ENCODE results near the gene SERPINE1. TPM values are rescaled to one million over a fixed set of nuclear protein-coding genes. Genes with fewer than 3 reads are reported as not detected.

SERPINE1 gene
- total RNA-seq, 1 experiment from 2014 or later: 370 TPM

GRCh38 chr7:101123703-101124068 is 3.2 kb upstream of the SERPINE1 start:
- Histone ChIP-seq H3K27ac (ENCODE audit: low read length) (peak overlapping the region; percentile 98), H3K4me1 (ENCODE audit: control insufficient read depth, insufficient read depth, low read length) (peaks cover 71% of the 10 kb centered on the region), H3K27me3 (ENCODE audit: control insufficient read depth, insufficient read depth, low read length) (no peaks in the 10 kb centered on the region), H3K4me3 (ENCODE audit: low read depth in 2 of 2, low read length in 2 of 2) (no peak overlapping the region), H3K9me3 (ENCODE audit: control insufficient read depth, insufficient read depth, low read depth, low read length) (no peaks in the 10 kb centered on the region), H3K36me3 (ENCODE audit: control insufficient read depth, insufficient read depth, low read length) (no peaks in the 10 kb centered on the region)
- BruUV-seq (replicated peaks): no TSS peak
- ATAC-seq: no peak
- in situ Hi-C loops (cut with HindIII; ENCODE audit: low pct_unique_long_range_greater_than_20kb, low sequenced_read_pairs): no loop called here
- TF ChIP-seq CTCF (IDR thresholded peaks at IDR 0.05) (no peak), POLR2AphosphoS5 (IDR thresholded peaks at IDR 0.05; ENCODE audit: low read depth, low read length) (no peak), REST (IDR thresholded peaks at IDR 0.05; ENCODE audit: insufficient read depth in 1 of 2, low read depth in 2 of 2, low read length in 1 of 2) (no peak), SIN3A (IDR thresholded peaks at IDR 0.05; ENCODE audit: borderline replicate concordance, insufficient read depth, low read depth, low read length) (no peak), TCF7L2 (IDR thresholded peaks at IDR 0.05; ENCODE audit: low read depth, low read length) (no peak)
- intact Hi-C loops (cut with micrococcal nuclease; ENCODE audit: unreplicated experiment): no loop called here
- ChIA-PET CTCF (interaction anchor here (1.2 kb wide), 1 partner anchor 20 kb away, joined by 3 read pairs; no protein-coding TSS in a partner anchor), POLR2A (interaction anchor here (0.9 to 1.1 kb wide), 3 partner anchors 9 to 29 kb away, joined by 3 read pairs; no protein-coding TSS in a partner anchor)
- no peak for DNase-seq (ENCODE audit: low read depth, low spot score)

- in situ Hi-C loops (cut with HindIII; ENCODE audit: low pct_unique_long_range_greater_than_20kb, low sequenced_read_pairs) (no loop called here), intact Hi-C loops (cut with micrococcal nuclease; ENCODE audit: unreplicated experiment) (no loop called here)
- H3K36me3 ChIP-seq (ENCODE audit: control insufficient read depth, insufficient read depth, low read length): no peaks in the 10 kb centered on the region
- H3K27me3 ChIP-seq (ENCODE audit: control insufficient read depth, insufficient read depth, low read length): no peaks in the 10 kb centered on the region
- peak; percentile 66; the same call in 1 of the 2 replicates for TF ChIP-seq TCF7L2 (IDR thresholded peaks at IDR 0.05; ENCODE audit: low read depth, low read length)
- TF ChIP-seq CTCF (IDR thresholded peaks at IDR 0.05): no peak
- peak; percentile 67 for TF ChIP-seq POLR2AphosphoS5 (IDR thresholded peaks at IDR 0.05; ENCODE audit: low read depth, low read length)
- peaks cover 68% of the 10 kb centered on the region for H3K4me1 ChIP-seq (ENCODE audit: control insufficient read depth, insufficient read depth, low read length)
- POLR2A ChIA-PET: interaction anchor here (0.9 to 1.3 kb wide), 4 partner anchors 15 to 30 kb away, joined by 3 to 9 read pairs (median 4); no protein-coding TSS in a partner anchor
- ATAC-seq: peak; percentile 51
- H3K27ac ChIP-seq (ENCODE audit: low read length): peak overlapping the region; percentile 98
- no peaks in the 10 kb centered on the region for H3K9me3 ChIP-seq (ENCODE audit: control insufficient read depth, insufficient read depth, low read depth, low read length)
- no peak for DNase-seq (ENCODE audit: low read depth, low spot score)
- CTCF ChIA-PET: no interaction called here
- BruUV-seq (replicated peaks): TSS peak; percentile 94
- peak overlapping the region in 1 of 2 experiments; percentile 14; a peak in 1 of 4 replicates for H3K4me3 ChIP-seq (ENCODE audit: low read depth in 2 of 2, low read length in 2 of 2)
Measured at GRCh38 chr7:101124376-101125056, 2.4 kb upstream of the SERPINE1 start.
